ENCODE measurements around the gene IGF2R.

DNA sequence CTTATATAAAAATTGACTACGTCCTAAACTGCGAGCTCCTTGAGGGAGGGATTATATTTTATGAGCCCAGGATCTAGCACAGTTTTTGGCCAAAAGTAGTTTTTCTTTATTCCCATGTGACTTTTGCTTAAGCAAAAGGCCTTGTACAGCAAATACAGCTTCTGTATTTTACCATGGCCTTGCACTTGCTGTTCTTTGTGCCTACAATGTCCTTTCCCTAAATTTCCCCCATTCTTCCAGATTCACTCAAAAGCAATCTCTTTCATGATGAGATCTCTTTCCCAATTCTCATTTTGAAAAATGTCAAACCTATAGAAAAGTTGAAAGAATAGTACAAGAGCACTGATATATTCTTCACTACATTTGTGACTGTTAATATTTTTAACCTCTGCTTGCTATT lies 4.8 kb upstream of the IGF2R start:
- TF ChIP-seq, protein P1, sequence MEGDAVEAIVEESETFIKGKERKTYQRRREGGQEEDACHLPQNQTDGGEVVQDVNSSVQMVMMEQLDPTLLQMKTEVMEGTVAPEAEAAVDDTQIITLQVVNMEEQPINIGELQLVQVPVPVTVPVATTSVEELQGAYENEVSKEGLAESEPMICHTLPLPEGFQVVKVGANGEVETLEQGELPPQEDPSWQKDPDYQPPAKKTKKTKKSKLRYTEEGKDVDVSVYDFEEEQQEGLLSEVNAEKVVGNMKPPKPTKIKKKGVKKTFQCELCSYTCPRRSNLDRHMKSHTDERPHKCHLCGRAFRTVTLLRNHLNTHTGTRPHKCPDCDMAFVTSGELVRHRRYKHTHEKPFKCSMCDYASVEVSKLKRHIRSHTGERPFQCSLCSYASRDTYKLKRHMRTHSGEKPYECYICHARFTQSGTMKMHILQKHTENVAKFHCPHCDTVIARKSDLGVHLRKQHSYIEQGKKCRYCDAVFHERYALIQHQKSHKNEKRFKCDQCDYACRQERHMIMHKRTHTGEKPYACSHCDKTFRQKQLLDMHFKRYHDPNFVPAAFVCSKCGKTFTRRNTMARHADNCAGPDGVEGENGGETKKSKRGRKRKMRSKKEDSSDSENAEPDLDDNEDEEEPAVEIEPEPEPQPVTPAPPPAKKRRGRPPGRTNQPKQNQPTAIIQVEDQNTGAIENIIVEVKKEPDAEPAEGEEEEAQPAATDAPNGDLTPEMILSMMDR (IDR thresholded peaks at IDR 0.05) = no peak
- no peak for TF ChIP-seq EZH2 (IDR thresholded peaks at IDR 0.05; ENCODE audit: borderline replicate concordance, insufficient read depth, low read depth, low read length, poor library complexity, severe bottlenecking)
